ENCODE data around the gene BAX. TPM values are rescaled to one million over a fixed set of nuclear protein-coding genes. Genes with fewer than 3 reads are reported as not detected.

Gene BAX
- polyA plus RNA-seq, 1 of the 3 experiments (the other 2 are of a cell fraction), result 640 TPM

DNA sequence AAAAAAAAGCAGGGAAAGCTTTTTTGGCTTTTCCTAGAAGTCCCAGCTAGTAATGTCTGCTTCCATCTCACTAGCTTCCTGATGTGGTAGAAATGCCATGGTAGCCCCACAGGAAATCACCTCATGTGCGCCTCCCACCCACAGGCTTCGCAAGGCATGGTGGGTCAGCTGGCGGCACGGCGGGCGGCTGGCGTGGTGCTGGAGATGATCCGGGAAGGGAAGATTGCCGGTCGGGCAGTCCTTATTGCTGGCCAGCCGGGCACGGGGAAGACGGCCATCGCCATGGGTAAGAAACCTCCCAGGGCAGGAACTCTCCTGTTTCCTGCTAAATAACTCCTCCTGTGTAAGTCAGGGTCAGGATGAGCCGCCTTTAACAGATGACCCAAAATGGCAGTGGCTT lies 49.5 kb downstream of the BAX start:
- CTCF ChIA-PET, result interaction anchor here (0.6 to 2.8 kb wide), 5 partner anchors 9 to 70 kb away, joined by 3 to 14 read pairs (median 4); partner anchors contain the start of genes GYS1 and RUVBL2
- Histone ChIP-seq H4K20me1 (ENCODE audit: insufficient read depth) (no peaks in the 10 kb centered on the region), H3K4me2 (no peak overlapping the region), H3K9me3 (no peaks in the 10 kb centered on the region), H3K4me1 (ENCODE audit: control insufficient read depth in 1 of 2, insufficient read depth in 2 of 2, low read depth in 1 of 2, low read length in 1 of 2) (no peaks in the 10 kb centered on the region), H3K27ac (ENCODE audit: low read depth in 2 of 2, low read length in 1 of 2) (no peak overlapping the region), H3K79me2 (ENCODE audit: insufficient read depth) (peaks cover 33% of the 10 kb centered on the region; the same call in 1 of the 2 replicates), H3K9ac (no peak overlapping the region), H3K4me3 (ENCODE audit: low read depth in 2 of 2, low read length in 1 of 2) (no peak overlapping the region), H3F3A (replicated peaks; ENCODE audit: insufficient read depth) (no peaks in the 10 kb centered on the region), H3K27me3 (ENCODE audit: insufficient read depth) (no peaks in the 10 kb centered on the region), H2AFZ (ENCODE audit: low read depth) (no peak overlapping the region), H3K36me3 (replicated peaks in 1 of 2; ENCODE audit: control insufficient read depth in 1 of 2, insufficient read depth in 2 of 2, low read length in 1 of 2) (peaks cover 20 to 39% of the 10 kb centered on the region in 2 experiments), H3K9me2 (no peaks in the 10 kb centered on the region)
- TF ChIP-seq MEF2A (IDR thresholded peaks at IDR 0.05; ENCODE audit: borderline replicate concordance, low read depth), result no peak
- POLR2A ChIA-PET, result no interaction called here
- 99% methylated on average over 15 of the region's 15 CpGs for WGBS (ENCODE audit: low lambda C conversion rate)
- DNase-seq, result no peak

DNA sequence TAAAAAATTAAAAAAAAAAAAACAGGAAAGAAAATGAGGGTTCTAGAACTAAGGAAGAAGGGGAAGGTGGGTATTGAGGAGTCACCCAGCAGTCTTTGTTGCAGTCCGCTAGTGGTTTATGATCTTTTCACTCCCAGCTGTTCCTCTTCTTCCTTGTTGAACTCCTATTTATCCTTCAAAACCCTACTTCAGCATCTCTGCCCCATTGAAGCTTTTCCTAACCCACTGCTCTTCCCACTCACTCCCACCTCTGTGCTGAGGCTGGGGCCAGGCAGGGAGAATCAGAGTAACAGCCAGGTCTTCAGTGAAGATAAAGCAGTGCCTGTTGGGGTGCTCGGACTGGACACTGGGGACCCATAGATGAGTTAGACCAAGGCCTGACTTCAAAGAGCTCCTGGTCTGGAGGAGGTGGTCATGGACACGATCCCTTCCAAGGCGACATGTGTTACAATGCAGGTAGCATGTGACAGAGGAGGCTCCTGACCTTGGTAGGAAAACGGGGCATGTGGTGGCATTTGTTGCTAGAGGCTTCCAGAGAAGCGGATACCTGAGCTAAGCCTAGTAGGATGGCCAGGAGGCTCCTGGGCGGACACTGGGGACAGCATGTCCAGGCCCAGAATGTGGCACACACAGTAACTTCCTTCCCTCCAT lies 50.4 kb downstream of the BAX start:
- Histone ChIP-seq H4K20me1 (ENCODE audit: insufficient read depth) (no peaks in the 10 kb centered on the region), H3K4me2 (no peak overlapping the region), H3K27me3 (ENCODE audit: insufficient read depth) (no peaks in the 10 kb centered on the region), H3K9me3 (no peaks in the 10 kb centered on the region), H3K9me2 (no peaks in the 10 kb centered on the region), H3K79me2 (ENCODE audit: insufficient read depth) (peaks cover 24% of the 10 kb centered on the region; the same call in 1 of the 2 replicates), H3K4me3 (ENCODE audit: low read depth in 2 of 2, low read length in 1 of 2) (no peak overlapping the region), H3K4me1 (ENCODE audit: control insufficient read depth in 1 of 2, insufficient read depth in 2 of 2, low read depth in 1 of 2, low read length in 1 of 2) (no peaks in the 10 kb centered on the region), H3K9ac (no peak overlapping the region), H3F3A (replicated peaks; ENCODE audit: insufficient read depth) (no peaks in the 10 kb centered on the region), H2AFZ (ENCODE audit: low read depth) (no peak overlapping the region), H3K27ac (ENCODE audit: low read depth in 2 of 2, low read length in 1 of 2) (no peak overlapping the region), H3K36me3 (replicated peaks in 1 of 2; ENCODE audit: control insufficient read depth in 1 of 2, insufficient read depth in 2 of 2, low read length in 1 of 2) (peaks cover 20 to 42% of the 10 kb centered on the region in 2 experiments)
- 95% methylated on average over 5 of the region's 7 CpGs for WGBS (ENCODE audit: low lambda C conversion rate)
- ChIA-PET CTCF (interaction anchor here (0.7 to 2.9 kb wide), 5 partner anchors 12 to 98 kb away, joined by 3 to 14 read pairs (median 4); partner anchors contain the start of genes GYS1 and RUVBL2), POLR2A (no interaction called here)
- no peak for TF ChIP-seq MEF2A (IDR thresholded peaks at IDR 0.05; ENCODE audit: borderline replicate concordance, low read depth)
- TF ChIP-seq EP300 (IDR thresholded peaks at IDR 0.05; ENCODE audit: borderline replicate concordance in 1 of 2, low read depth in 1 of 2, low read length in 1 of 2), result no peak
- TF ChIP-seq MXI1 (IDR thresholded peaks at IDR 0.05; ENCODE audit: low read depth, low read length), result no peak
- TF ChIP-seq POLR2AphosphoS5 (IDR thresholded peaks at IDR 0.05; ENCODE audit: low read depth, low read length), result no peak
- no peak for TF ChIP-seq TEAD4 (IDR thresholded peaks at IDR 0.05; ENCODE audit: borderline replicate concordance, insufficient read depth)
- TF ChIP-seq FOSL2 (IDR thresholded peaks at IDR 0.05; ENCODE audit: borderline replicate concordance, low read depth), result no peak
- TF ChIP-seq TCF12 (IDR thresholded peaks at IDR 0.05), result no peak
- TF ChIP-seq FOXJ3 (CRISPR knock-in tag; IDR thresholded peaks at IDR 0.05), result no peak
- no peak for TF ChIP-seq CHD2 (IDR thresholded peaks at IDR 0.05; ENCODE audit: low read length, partially characterized antibody)
- TF ChIP-seq, protein P1, sequence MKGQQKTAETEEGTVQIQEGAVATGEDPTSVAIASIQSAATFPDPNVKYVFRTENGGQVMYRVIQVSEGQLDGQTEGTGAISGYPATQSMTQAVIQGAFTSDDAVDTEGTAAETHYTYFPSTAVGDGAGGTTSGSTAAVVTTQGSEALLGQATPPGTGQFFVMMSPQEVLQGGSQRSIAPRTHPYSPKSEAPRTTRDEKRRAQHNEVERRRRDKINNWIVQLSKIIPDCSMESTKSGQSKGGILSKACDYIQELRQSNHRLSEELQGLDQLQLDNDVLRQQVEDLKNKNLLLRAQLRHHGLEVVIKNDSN (IDR thresholded peaks at IDR 0.05; ENCODE audit: borderline replicate concordance, low read depth), result no peak
- TF ChIP-seq, protein P2, sequence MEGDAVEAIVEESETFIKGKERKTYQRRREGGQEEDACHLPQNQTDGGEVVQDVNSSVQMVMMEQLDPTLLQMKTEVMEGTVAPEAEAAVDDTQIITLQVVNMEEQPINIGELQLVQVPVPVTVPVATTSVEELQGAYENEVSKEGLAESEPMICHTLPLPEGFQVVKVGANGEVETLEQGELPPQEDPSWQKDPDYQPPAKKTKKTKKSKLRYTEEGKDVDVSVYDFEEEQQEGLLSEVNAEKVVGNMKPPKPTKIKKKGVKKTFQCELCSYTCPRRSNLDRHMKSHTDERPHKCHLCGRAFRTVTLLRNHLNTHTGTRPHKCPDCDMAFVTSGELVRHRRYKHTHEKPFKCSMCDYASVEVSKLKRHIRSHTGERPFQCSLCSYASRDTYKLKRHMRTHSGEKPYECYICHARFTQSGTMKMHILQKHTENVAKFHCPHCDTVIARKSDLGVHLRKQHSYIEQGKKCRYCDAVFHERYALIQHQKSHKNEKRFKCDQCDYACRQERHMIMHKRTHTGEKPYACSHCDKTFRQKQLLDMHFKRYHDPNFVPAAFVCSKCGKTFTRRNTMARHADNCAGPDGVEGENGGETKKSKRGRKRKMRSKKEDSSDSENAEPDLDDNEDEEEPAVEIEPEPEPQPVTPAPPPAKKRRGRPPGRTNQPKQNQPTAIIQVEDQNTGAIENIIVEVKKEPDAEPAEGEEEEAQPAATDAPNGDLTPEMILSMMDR (IDR thresholded peaks at IDR 0.05), result no peak
- no peak for TF ChIP-seq RXRA (IDR thresholded peaks at IDR 0.05; ENCODE audit: borderline replicate concordance, low read depth)
- TF ChIP-seq RCOR1 (IDR thresholded peaks at IDR 0.05; ENCODE audit: low read length), result no peak
- no peak for TF ChIP-seq ELF1 (IDR thresholded peaks at IDR 0.05)
- TF ChIP-seq RAD21 (IDR thresholded peaks at IDR 0.05; ENCODE audit: low read length), result no peak
- TF ChIP-seq TAF1 (IDR thresholded peaks at IDR 0.05; ENCODE audit: borderline replicate concordance, low read depth, low read length), result no peak
- DNase-seq, result no peak

Measured in SK-N-SH (cell line).